Fibroblast of lung (primary cell): Measurements from ENCODE around the gene LIF.

Experiments
- CTCF ChIP-seq, 2 donors: IDR thresholded peaks in 1 of 2; conservative IDR thresholded peaks in 1 of 2; 1 replicate in 1 of 2; 2 replicates in 1 of 2; pipeline ENCODE4 v1.5.1; 2011 to 2012; ENCODE audit warnings: low read length in 2 of 2, control low read depth in 1 of 2, inconsistent platforms in 1 of 2, low read depth in 1 of 2, mild to moderate bottlenecking in 1 of 2
- EZH2 ChIP-seq: IDR thresholded peaks from 2 replicates; pipeline ENCODE4 v1.5.1; 2012; ENCODE audit warnings: low read length, control low read depth, mild to moderate bottlenecking; ENCODE audit errors: missing control alignments

DNA sequence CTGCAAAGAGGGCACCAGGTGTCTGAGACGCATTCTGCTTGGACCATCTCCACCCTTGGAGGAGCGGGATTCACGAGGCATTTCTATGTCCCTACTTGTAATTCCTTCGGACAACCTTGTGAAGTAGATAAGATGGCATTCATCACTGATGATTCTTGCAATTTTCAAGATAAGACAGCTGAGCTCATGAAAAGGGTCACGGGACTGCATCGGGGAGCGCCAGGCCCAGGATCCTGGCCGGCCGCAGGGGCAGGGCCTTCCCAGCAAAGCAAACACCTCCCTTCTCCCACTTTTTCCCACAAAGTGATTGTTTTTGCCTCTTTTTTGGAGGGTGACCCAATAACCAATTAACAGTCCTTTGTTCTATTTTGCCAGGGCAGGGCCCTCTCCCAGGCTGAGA is 8.4 kb downstream of the LIF start:
- TF ChIP-seq CTCF (conservative IDR thresholded peaks at IDR 0.05 in 1 of 2, IDR thresholded peaks at IDR 0.05 in 1 of 2; ENCODE audit: low read depth in 1 of 2, low read length in 2 of 2) (no peak), EZH2 (no peak)
